Activated T-cell treated with anti-CD3 and anti-CD28 coated beads, Interleukin-2, amount 50 U/mL, for 48 hours (primary cell): ENCODE results near the gene SDK1.

ENCODE experiments used
- DNase-seq, 2 experiments: peaks; one replicate each; pipeline ENCODE4 v3.0.0-alpha.2; 2020

The SDK1 gene

DNA sequence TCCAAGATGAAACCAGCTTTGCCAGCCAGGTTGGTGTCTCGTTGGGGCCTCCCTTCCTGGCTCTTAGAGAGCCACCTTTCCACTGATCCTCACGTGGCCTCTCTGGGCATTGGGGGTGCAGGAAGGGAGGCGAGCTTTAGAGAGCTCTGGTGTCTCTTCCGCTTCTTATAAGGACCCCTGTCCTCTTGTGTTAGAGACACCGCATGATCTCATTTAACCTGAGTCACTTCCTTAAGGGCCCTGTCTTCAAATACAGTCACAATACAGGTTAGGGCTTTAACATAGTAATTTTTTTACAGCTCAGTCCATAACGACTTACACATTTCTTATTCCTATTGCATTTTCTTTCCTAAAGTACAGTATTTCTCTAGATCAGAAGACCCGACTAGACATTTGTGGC is 535.8 kb downstream of the SDK1 start:
- DNase-seq: no peak

DNA sequence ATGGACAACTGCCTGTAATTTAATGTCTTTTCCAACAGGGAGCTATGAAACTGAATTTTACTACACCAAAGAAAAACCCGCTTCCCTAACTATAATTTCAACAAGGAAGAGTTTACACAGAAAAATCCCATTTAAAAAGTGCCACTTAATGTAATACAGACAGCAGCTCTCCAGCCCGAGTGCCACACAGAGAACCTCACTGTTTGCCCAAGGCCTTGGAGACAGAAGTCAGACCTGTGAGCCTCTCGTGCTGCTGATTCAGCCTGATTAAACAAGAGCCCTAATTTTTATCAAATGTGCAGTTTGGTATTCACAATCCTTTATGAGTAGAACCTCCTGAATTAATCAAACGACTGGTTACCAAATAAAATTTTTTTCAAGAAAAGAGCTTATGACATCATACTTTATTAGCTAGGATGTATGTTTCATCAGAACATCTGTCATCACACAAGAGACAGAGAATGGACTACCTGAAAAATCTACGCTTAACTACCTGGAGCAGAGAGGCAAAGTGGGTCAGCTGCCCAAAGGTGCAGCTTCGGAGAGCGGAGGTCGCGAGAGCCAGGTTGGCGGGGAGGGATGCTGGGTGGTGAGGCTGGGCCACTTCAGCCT is 543.6 kb downstream of the SDK1 start:
- DNase-seq: no peak

DNA sequence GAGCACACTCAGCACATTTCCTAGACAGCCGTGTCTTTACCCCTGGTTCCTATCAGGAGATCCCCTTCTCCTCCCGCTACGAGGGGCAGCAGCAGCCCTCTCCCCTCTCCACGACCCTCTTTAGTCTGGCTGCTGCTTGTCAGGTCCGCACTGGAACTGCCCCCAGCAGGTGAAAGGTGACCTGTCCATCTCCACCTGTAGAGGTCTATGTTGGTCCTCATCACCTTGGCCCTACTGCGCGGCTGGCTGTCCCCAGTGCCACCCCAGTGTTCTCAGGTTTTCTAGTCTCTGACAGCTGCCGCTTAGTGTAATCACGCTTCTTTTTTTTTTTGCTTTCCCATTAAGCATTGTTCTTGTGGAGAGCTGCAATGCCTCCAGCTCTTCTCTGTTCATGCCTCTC is 545.7 kb downstream of the SDK1 start:
- no peak for DNase-seq

DNA sequence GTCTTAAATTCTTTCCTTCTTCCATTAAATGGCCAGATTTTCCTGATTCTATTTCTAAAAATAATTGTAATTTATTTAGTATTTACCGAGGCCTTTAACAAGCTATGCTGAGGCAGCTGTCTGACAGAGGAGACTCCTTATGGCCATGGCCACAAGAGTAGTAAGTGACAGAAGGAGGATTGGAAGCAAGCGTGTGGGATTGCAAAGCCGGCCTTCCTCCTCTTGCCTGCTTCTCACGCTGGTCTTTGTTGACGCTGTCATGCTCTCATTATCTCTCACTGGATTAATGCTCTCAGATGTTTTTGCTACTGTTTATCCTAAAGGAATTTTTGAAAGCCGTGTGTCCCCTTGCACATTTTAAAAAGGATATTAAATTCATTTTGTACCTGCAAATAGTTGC is 546.3 kb downstream of the SDK1 start:
- no peak for DNase-seq

DNA sequence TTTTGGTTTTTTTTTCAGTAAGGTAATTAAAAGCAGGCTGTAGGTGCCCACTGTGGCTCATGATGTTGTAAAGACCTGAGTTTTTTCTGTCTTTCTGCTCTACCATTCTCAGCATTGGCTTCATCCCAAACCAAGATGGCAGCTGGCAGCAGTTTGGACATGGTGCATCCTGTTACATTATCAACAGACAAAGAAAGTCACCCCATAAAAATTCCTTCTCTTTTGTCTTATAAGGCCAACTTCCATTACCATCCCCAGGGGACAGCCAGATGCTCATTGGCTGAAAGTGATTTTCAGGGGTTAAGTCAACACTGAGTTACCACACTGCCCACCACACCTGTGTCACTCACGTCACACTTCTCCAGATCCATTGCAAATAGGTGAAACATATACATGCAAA is 558.4 kb downstream of the SDK1 start:
- no peak for DNase-seq

DNA sequence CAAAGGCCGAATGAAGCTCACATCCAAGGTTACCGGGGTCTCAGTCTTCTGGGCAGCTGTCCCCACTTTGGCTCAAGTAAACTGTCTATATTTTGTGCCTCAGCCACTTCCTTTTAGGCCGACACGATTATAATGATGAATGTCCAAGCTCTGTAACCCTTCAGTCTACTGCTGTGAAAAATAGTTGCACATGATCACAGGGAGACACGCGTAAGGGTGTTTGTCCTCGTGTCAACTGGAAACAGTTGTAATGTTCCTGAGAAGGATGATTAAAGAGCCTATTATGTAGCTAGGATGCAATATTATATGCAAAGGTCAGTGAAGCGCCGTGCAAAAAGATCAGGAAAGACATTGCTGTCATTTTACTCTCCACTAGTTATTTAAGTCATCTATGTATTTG is 559.9 kb downstream of the SDK1 start:
- no peak for DNase-seq

DNA sequence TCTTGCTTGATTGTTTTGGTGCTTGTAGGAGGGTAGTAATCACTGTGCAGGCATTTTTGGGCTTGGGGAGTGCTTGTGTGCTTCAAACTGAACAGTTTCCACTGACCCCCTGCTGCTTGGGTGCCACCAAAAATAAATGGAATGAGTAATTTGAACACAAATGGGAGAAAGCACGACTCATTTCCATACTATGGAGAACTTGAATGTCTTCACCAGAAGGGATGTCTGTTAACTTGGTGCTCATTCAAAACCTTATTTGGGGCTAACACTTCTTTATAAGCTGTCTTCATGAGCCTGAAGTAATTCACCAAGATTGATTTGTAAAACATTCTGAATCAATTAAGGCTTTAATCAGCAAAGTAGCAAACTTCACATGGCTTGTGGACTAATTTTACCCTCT is 560.3 kb downstream of the SDK1 start:
- no peak for DNase-seq

DNA sequence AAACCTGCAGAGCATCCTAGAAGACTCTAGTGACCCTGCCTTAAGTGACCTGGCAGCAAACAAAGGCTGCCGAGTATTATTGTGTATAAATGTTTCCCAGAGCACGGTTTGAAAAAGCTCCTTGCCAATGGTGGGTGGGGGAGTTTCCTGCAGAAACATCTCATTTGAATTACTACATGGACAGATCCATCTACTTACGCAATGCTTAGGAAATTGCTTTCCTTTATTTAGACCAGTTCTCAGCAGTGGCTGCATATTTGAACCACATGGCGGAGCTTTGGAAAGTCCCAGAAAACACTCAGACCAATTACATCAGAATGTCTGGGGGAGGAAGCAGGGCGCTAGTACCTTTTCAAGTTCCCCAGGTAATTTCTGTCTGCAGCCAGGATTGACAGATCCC is 560.9 kb downstream of the SDK1 start:
- DNase-seq: no peak

DNA sequence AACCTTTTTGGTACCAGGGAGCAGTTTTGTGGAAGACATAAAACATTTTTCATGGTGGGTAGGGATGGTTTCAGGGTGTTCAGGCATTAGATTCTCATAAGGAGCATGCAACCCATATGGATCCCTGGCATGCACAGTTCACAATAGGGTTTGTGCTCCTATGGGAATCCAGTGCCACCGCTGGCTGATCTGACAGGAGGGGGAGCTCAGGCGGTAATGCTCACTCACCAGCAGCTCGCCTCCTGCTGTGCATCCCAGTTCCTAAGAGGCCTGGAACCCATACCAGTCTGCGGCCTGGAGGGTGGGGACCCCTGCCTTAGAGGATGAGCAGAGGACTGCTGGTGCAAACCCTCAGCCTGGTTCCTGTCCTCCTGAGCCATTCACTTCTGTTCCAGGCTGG is 561.7 kb downstream of the SDK1 start:
- DNase-seq: no peak

DNA sequence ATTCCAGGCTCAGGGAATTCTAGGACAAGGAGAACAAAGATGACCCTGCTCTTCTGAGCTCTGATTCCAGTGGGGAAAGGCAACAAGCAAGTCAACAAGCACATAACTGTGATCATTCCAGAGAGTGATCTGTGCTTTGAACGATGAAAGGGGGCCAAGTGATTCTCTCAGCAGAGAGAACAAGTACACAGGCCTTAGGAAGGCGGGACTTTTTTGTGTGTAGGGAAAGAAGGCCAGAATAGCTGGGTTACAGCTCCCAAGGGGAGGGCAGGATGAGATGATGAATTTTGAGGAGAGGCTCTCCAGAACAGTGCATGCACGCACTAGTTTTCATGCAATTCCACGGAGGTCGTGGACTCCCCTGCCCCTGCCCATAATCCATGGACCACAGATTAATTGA is 565.2 kb downstream of the SDK1 start:
- no peak for DNase-seq

DNA sequence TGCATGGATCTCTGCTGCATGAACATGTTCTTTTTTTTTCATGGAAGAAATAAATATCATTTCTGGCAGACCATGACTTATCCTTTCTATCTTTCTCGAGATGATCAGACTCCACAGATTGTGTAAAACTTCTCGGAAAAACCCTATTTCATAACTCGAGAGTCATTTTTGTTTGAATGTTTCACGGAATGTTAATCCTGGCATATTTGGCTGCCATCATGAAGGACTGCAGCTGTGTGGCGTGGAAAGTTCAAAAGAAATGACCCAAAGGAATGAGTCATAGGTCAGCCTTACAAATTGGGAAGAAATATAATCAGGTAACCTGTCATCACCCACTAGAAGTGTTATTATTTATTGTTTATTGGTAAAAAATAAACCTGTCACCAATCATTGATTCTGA is 566.8 kb downstream of the SDK1 start:
- DNase-seq: no peak

DNA sequence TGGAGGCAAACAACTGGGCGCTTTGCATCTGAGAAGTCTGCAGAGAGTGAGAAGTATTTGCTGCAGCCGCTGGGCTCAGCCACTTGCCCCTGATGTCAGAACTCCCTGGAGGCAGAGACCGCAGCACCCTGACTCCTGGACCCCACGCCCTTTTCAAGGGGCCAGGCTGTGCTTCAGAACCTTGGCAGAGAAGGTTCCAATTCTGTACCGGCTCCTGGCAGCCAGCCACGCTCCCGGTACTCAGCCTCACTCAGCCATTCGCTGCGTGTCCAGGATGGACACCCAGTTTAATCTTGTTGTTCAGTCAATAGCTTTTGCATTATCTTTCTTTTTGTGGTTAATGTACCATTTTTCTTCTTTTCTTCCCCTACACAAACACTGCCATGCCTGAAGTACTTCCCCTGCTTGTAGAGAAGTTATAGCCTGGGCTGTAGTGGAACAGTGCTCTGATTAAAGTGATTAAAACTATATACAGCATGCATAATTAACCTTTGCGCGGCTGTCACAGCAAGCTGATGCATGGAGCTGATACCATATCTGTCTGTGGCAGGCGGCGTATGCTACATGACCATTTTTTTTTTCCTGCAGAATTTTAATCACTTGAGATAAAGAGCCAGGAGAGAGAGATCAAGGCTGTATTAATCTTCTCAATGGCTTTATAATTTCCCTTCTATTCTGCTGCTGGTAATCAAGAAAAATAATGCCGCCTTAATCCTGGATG is 578.5 kb downstream of the SDK1 start:
- DNase-seq: no peak

DNA sequence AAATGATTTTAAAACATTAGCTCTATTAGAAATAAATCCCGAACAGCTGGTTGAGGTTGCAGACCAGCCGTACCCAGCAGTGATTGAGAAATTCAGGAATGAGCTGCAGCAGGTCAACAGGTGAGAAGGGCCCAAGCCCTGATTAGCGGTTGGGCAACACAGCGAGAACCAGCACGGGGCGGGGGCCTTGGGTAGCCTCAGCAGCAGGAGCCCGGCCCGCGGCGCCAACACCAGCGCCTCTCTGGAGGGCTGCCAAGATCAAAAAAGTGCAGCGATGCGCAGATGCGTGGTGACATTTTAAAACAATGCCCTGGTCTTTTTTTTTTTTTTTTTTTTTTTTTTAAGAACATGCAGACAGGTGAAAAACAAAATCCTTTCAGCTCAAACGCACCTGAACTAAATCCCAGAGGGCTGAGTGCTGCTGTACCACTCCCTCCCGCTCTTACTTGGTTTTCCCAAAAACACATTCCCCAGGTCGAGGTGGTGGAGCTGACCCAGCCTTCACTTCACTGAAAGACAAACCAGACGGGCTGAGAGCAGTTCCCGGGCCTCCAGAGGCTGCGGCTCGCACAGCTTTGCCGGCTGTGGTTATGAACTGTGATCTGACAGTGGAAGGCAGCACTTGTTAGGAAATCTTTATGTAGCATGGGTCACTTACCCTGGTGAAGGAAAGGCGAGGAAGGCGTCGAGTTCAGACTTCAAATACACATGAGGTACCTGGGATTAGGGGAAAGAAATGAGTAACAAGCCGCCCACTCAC is 579.4 kb downstream of the SDK1 start:
- no peak for DNase-seq

DNA sequence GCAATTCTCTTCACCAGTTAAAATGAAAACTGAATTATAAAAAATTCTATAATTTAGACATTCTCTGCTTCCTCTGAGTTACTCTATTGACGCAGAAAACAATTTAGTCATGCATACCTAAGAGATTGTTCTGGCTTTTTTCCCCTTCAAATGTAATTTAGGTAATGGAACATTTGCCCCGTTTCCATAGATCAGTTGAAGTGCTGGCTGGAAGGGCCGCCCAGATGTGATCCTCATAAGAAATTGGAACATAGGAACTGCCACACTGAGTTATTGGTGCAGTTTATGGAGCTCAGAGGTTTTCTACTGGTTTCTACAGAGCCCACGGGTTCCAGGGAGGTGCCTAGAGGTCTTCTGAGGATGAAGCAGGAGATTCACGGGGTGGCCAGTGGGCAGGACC is 581.7 kb downstream of the SDK1 start:
- DNase-seq: no peak

DNA sequence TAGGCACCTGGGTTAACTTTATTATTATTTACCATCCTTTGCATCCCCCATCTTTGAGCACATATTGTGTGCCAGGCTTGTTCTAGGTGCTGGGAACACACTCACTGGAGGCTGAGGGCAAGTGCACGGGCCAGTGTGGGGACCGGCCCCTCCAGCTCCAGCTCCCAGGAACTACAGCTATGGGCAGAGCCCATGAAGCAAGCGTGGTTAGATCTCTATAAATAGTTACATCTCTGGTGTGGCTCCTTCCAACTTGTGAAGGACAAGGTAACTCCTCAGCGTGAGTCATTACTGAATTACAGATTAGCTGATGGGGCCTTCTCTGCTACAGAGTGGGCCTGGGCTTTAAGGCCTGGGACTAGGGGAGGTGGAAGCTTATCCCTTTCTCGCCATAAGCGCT is 583.5 kb downstream of the SDK1 start:
- no peak for DNase-seq

DNA sequence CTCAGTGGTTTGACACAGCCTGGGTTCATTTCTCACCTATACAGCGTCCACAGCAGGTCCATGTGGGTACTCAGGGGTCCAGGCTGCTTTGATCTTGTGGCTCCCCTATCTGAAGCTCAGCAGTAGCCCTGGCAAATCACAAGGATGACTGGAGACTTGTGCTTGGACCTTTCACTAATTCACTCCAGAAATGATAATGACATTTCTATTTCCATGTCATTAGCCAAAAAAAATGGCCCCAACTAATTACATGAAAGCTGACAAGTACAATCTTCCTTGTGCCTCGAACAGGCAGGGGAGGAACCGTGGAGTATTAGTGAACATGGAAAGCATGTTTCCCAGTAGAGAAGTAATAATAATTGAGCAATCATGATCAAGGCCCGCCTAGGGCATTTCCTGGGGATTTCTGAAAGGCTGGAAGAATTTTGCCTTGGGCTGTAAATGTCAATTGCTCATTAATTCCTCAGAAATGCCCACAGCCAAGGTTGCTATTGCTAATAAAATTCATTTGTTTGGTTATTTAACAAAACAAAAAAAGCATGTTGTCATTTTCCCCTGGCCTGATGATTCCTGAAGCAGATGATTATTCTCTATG is 586.1 kb downstream of the SDK1 start:
- no peak for DNase-seq

DNA sequence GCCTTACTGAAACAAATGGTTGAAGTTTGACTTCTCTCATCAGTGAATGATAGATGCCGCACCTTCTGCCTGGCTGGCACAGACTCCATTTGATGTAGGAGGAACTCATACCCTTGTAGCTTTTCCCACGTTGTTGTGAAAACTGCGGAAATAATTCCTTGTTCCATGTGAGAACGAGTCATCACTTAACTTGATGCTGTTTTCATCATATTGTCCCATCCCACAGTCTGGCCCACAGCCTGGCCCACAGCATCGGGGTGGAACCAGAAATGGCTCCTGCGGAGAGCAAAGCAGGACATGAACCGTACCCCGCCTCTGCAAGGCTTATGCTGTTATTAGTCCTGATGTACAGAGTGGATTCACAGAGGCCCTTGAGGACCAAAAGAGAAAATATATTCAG is 587.0 kb downstream of the SDK1 start:
- no peak for DNase-seq

DNA sequence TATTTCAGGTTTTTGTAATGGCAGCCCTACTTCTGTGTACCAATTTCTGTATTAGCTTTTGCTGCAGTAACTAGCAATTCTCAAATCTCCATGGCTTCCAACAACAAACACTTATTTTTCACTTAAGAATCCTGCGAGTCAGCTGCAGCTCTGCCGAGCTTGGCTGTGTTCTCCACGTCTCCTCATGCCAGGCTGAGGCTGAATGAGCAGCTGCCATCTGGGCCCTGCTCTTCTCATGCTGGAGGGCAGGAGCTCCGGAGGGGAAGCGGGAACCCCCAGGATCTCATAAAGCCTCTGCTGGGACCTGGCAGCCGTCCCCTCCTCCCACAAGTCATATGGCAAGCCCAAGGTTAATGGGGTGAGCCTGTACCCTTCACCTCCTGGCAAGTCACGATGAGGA is 591.1 kb downstream of the SDK1 start:
- DNase-seq: no peak

DNA sequence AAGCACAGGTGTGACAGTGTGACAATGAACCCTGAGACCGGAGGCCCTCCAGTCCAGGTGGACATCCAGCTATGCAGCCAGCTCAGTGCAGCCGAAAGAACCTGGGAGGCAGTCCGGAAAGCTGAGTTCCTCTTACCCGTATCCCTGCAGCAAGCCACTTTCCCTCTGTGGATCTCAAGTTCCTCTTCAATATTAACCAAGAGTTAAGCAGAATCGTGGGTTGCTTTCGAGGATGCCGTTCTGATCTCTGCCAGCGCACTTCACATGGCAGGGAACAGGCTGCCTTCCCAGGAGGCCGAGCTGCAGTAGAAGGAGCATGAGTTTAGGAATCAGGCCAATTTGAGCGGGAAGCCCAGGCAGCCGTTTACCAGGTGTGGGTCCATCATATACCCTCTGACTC is 591.6 kb downstream of the SDK1 start:
- DNase-seq: no peak

DNA sequence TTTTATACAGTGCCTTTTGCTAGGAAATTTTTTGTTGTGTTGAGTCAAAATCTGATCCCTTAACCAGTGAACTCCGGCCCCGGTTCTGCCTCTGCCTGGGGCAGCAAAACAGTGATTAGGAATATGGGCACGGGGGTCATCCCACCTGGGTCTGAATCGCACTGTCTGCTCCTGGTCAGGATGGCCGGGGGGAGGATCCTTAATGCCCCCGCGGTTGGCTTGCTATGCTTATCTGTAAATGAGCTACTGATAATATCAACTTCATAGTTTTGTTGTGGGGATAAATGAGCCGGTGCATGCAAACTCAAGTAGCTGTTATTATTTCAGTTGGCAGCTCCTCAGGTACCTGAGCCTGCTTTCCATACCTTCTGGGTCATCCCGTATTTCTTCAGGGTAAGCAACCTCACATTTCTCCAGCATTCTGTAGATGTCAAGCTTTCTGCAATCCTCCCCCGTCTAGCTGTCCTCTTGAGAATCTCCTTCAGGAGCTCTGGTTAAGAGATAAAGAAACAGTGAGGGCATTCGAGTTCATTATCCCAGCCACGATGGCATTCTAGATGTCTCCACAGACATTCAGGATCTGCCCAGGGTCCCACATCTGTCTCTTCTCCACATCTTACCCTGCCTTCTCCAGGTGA is 592.2 kb downstream of the SDK1 start:
- DNase-seq: no peak

DNA sequence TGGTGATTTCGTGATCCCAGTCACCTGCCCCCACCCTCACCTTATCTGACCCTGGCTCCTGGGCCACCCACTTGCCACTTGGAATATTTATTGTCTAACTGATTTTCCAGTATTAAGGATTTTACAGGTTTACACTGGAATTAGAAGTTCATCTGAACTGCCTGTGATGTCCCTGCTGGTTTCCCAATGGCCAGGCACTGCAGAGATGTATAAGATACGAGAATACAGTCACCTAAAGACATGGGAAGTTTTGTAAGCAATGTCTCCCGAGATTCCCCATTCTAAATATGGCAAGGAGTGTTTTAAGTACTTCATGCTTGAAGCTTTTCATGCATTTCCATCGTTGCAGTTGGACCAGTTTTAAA is 592.7 kb downstream of the SDK1 start:
- no peak for DNase-seq

DNA sequence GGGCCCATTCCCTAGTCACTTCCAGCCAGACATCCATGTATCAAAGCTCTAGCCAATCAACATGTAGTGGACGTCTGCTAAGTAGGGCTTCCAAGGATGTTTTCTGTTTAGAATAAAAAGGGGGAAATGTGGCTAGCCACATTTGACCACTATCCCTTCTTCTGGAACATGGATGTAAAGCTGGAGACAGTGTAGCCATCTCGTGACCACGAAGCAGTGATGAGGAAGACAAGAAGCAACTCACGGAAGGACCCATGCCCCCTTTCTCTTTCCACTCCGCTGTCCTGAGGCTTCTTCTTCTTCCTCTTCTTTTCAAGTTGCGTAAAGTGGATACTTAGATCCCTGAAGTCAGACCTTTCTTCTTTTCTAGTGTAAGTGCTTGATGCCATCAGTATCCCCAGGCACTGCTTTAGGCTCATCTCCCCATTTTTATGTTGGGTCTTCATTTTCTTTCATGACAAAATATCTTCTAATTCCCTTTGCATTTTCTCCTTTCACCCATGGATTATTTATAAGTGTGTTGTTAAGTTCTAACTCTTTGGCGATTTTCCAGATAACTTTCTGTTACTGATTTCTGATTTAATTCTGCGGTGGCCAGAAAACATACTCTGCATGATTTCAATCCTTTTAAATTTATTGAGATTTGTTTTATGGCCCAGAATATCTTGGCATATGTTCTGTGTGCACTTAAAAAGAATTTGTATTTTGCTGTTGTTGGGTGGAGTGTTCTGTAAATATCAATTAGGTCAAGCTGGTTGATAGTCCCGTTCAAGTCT is 594.5 kb downstream of the SDK1 start:
- DNase-seq: no peak
